ENCODE measurements around the gene DNAAF3.
"Not testable (repeated sequence)": the region's sequence is repeated elsewhere in the genome, so short reads cannot be mapped to it uniquely, and the experiment has no call there.

DNAAF3 gene

GRCh38 chr19:55186080-55186479 lies 19.7 kb upstream of the DNAAF3 start:
- Mint-ChIP-seq H3K27ac (no peak overlapping the region), H3K36me3 (no peaks in the 10 kb centered on the region), H3K9me3 (ENCODE audit: low read depth) (no peaks in the 10 kb centered on the region), H3K27me3 (peaks cover 13% of the 10 kb centered on the region), H3K4me3 (no peak overlapping the region), H3K4me1 (ENCODE audit: low read depth) (peaks cover 5% of the 10 kb centered on the region)

GRCh38 chr19:55181740-55182139 lies 15.3 kb upstream of the DNAAF3 start:
- no peaks in the 10 kb centered on the region for H3K36me3 Mint-ChIP-seq
- H3K4me1 Mint-ChIP-seq (ENCODE audit: low read depth) = peaks cover 17% of the 10 kb centered on the region
- H3K9me3 Mint-ChIP-seq (ENCODE audit: low read depth) = no peaks in the 10 kb centered on the region
- H3K27ac Mint-ChIP-seq = no peak overlapping the region
- no peak overlapping the region for H3K4me3 Mint-ChIP-seq
- H3K27me3 Mint-ChIP-seq = peaks cover 21% of the 10 kb centered on the region

- peaks cover 23% of the 10 kb centered on the region for H3K4me1 Mint-ChIP-seq (ENCODE audit: low read depth)
- H3K36me3 Mint-ChIP-seq = no peaks in the 10 kb centered on the region
- H3K9me3 Mint-ChIP-seq (ENCODE audit: low read depth) = no peaks in the 10 kb centered on the region
- peaks cover 32% of the 10 kb centered on the region for H3K27me3 Mint-ChIP-seq
- no peak within 1 kb of the TSS for H3K27ac Mint-ChIP-seq
- H3K4me3 Mint-ChIP-seq = peak within 1 kb of the TSS; percentile 79
Observed at GRCh38 chr19:55179606-55180484, 13.4 kb upstream of the DNAAF3 start, which contains the start of gene SYT5. TSS of gene SYT5 (minus strand) at chr19:55180289. CDS start at chr19:55179041, 1,248 bp downstream.

GRCh38 chr19:55178781-55179599 lies 12.6 kb upstream of the DNAAF3 start:
- Mint-ChIP-seq H3K4me3 (peak overlapping the region; percentile 79), H3K9me3 (ENCODE audit: low read depth) (no peaks in the 10 kb centered on the region), H3K4me1 (ENCODE audit: low read depth) (peaks cover 26% of the 10 kb centered on the region), H3K27ac (no peak overlapping the region), H3K27me3 (peaks cover 37% of the 10 kb centered on the region), H3K36me3 (no peaks in the 10 kb centered on the region)

GRCh38 chr19:55176076-55176475 lies 9.7 kb upstream of the DNAAF3 start:
- Mint-ChIP-seq H3K9me3 (ENCODE audit: low read depth) (no peaks in the 10 kb centered on the region), H3K36me3 (no peaks in the 10 kb centered on the region), H3K27ac (no peak overlapping the region), H3K27me3 (peaks cover 41% of the 10 kb centered on the region), H3K4me3 (no peak overlapping the region), H3K4me1 (ENCODE audit: low read depth) (peaks cover 33% of the 10 kb centered on the region)

GRCh38 chr19:55175117-55175867 lies 8.9 kb upstream of the DNAAF3 start:
- Mint-ChIP-seq H3K4me1 (ENCODE audit: low read depth) (peaks cover 30% of the 10 kb centered on the region), H3K36me3 (no peaks in the 10 kb centered on the region), H3K4me3 (no peak overlapping the region), H3K9me3 (ENCODE audit: low read depth) (no peaks in the 10 kb centered on the region), H3K27ac (no peak overlapping the region), H3K27me3 (peaks cover 41% of the 10 kb centered on the region)

GRCh38 chr19:55174425-55175116 lies 8.2 kb upstream of the DNAAF3 start:
- Mint-ChIP-seq H3K4me3 (peak overlapping the region; percentile 66), H3K27me3 (peaks cover 45% of the 10 kb centered on the region), H3K36me3 (no peaks in the 10 kb centered on the region), H3K4me1 (ENCODE audit: low read depth) (peaks cover 25% of the 10 kb centered on the region), H3K9me3 (ENCODE audit: low read depth) (no peaks in the 10 kb centered on the region), H3K27ac (no peak overlapping the region)

- Mint-ChIP-seq H3K9me3 (ENCODE audit: low read depth) (no peaks in the 10 kb centered on the region), H3K4me1 (ENCODE audit: low read depth) (peaks cover 20% of the 10 kb centered on the region), H3K27ac (no peak overlapping the region), H3K36me3 (no peaks in the 10 kb centered on the region), H3K27me3 (peaks cover 48% of the 10 kb centered on the region), H3K4me3 (peak overlapping the region; percentile 66)
Observed at GRCh38 chr19:55173714-55174409, 7.4 kb upstream of the DNAAF3 start.

GRCh38 chr19:55173186-55173713 lies 6.8 kb upstream of the DNAAF3 start:
- no peak overlapping the region for H3K27ac Mint-ChIP-seq
- H3K27me3 Mint-ChIP-seq = peaks cover 48% of the 10 kb centered on the region
- H3K36me3 Mint-ChIP-seq = no peaks in the 10 kb centered on the region
- peaks cover 17% of the 10 kb centered on the region for H3K4me1 Mint-ChIP-seq (ENCODE audit: low read depth)
- no peaks in the 10 kb centered on the region for H3K9me3 Mint-ChIP-seq (ENCODE audit: low read depth)
- H3K4me3 Mint-ChIP-seq = peak overlapping the region; percentile 69

GRCh38 chr19:55172741-55173140 lies 6.3 kb upstream of the DNAAF3 start:
- H3K4me1 Mint-ChIP-seq (ENCODE audit: low read depth) = peaks cover 16% of the 10 kb centered on the region
- no peaks in the 10 kb centered on the region for H3K9me3 Mint-ChIP-seq (ENCODE audit: low read depth)
- H3K36me3 Mint-ChIP-seq = no peaks in the 10 kb centered on the region
- peaks cover 49% of the 10 kb centered on the region for H3K27me3 Mint-ChIP-seq
- no peak overlapping the region for H3K27ac Mint-ChIP-seq
- H3K4me3 Mint-ChIP-seq = peak overlapping the region; percentile 69

GRCh38 chr19:55172318-55172717 lies 5.9 kb upstream of the DNAAF3 start:
- H3K9me3 Mint-ChIP-seq (ENCODE audit: low read depth); H3K27ac Mint-ChIP-seq; H3K36me3 Mint-ChIP-seq: not testable (repeated sequence)
- Mint-ChIP-seq H3K4me1 (ENCODE audit: low read depth) (peaks cover 16% of the 10 kb centered on the region), H3K4me3 (peak overlapping the region; percentile 69), H3K27me3 (peaks cover 49% of the 10 kb centered on the region)

GRCh38 chr19:55171440-55171839 lies 5.0 kb upstream of the DNAAF3 start:
- H3K4me3 Mint-ChIP-seq = peak overlapping the region; percentile 54
- H3K4me1 Mint-ChIP-seq (ENCODE audit: low read depth) = peaks cover 23% of the 10 kb centered on the region
- H3K27me3 Mint-ChIP-seq = peaks cover 50% of the 10 kb centered on the region
- H3K27ac Mint-ChIP-seq = no peak overlapping the region
- H3K9me3 Mint-ChIP-seq (ENCODE audit: low read depth) = no peaks in the 10 kb centered on the region
- no peaks in the 10 kb centered on the region for H3K36me3 Mint-ChIP-seq

GRCh38 chr19:55169136-55169535 lies 2.7 kb upstream of the DNAAF3 start:
- Mint-ChIP-seq H3K4me3 (no peak overlapping the region), H3K36me3 (no peaks in the 10 kb centered on the region), H3K9me3 (ENCODE audit: low read depth) (no peaks in the 10 kb centered on the region), H3K27me3 (peaks cover 44% of the 10 kb centered on the region), H3K4me1 (ENCODE audit: low read depth) (peaks cover 19% of the 10 kb centered on the region), H3K27ac (no peak overlapping the region)
